B cell (primary cell): Measurements from ENCODE around the gene SSC5D. TPM values are rescaled to one million over a fixed set of nuclear protein-coding genes. Genes with fewer than 3 reads are reported as not detected.

ENCODE experiments used
- ATAC-seq: fragments of 200-7000 bp; cut with Tn5 transposase; one replicate; pipeline ENCODE4 v1.10.0; 2021; ENCODE audit warnings: low read depth, mild to moderate bottlenecking, moderate number of reproducible peaks, moderate library complexity
- CTCF ChIA-PET: fragments of 350-600 bp; sonication (Branson Sonifier 250); formaldehyde crosslinking; loops from one replicate; lab custom pipeline; 2021; ENCODE audit warnings: antibody characterized with exemption, inconsistent platforms; lab: Charles Lee
- POLR2A ChIA-PET: fragments of 350-600 bp; sonication (Branson Sonifier 250); formaldehyde crosslinking; loops from one replicate; lab custom pipeline; 2021; ENCODE audit warnings: antibody characterized with exemption; lab: Charles Lee
- DNase-seq: peaks from one replicate; pipeline ENCODE4 v3.0.0; 2013
- H2AFZ ChIP-seq: 2 replicates; pipeline ENCODE4 v1.6.1; 2012; ENCODE audit warnings: mild to moderate bottlenecking, low read depth, low read length; ENCODE audit not compliant: insufficient read depth, poor library complexity, severe bottlenecking
- H3K27ac ChIP-seq, 2 donors: 1 replicate in 1 of 2; 2 replicates in 1 of 2; pipeline ENCODE4 v1.5.1; 2012 to 2013; ENCODE audit warnings: low read length in 2 of 2, mild to moderate bottlenecking in 2 of 2, moderate library complexity in 1 of 2
- H3K27me3 ChIP-seq, 4 experiments: fragments of 200-600 bp in 1 of 4; sonication (generic) in 1 of 4; replicated peaks in 1 of 4; 1 replicate in 2 of 4; 2 replicates in 2 of 4; pipeline versions ENCODE4 v1.6.1 to v1.7.0; 2013 to 2016; ENCODE audit warnings: low read length in 3 of 4, mild to moderate bottlenecking in 2 of 4, mixed read lengths in 1 of 4, moderate library complexity in 1 of 4; ENCODE audit not compliant: insufficient read depth in 4 of 4, control insufficient read depth in 3 of 4; ENCODE audit errors: control extremely low read depth in 1 of 4
- H3K36me3 ChIP-seq, 2 experiments: replicated peaks in 1 of 2; 1 replicate in 1 of 2; 2 replicates in 1 of 2; pipeline versions ENCODE4 v1.6.1 to v1.7.1; 2013; ENCODE audit warnings: low read length in 1 of 2; ENCODE audit not compliant: insufficient read depth in 2 of 2, control insufficient read depth in 1 of 2; ENCODE audit errors: control extremely low read depth in 1 of 2, extremely low read depth in 1 of 2
- H3K4me1 ChIP-seq, 2 donors: fragments of 200-600 bp in 1 of 2; sonication (generic) in 1 of 2; 1 replicate in 1 of 2; 2 replicates in 1 of 2; pipeline versions ENCODE4 v1.5.1 to v1.6.1; 2013 to 2017; ENCODE audit warnings: low read length in 2 of 2; ENCODE audit not compliant: control insufficient read depth in 2 of 2, insufficient read depth in 2 of 2
- H3K4me2 ChIP-seq: replicated peaks from 2 replicates; pipeline ENCODE3; 2012; ENCODE audit warnings: mild to moderate bottlenecking, low read depth, low read length; ENCODE audit not compliant: poor library complexity, severe bottlenecking
- H3K4me3 ChIP-seq, 5 experiments: fragments of 200-600 bp in 1 of 5; sonication (generic) in 1 of 5; 1 replicate in 3 of 5; 2 replicates in 2 of 5; pipeline versions ENCODE4 v1.5.1 to v1.7.0; 2011 to 2016; ENCODE audit warnings: low read length in 4 of 5, mild to moderate bottlenecking in 4 of 5, low read depth in 2 of 5, control low read depth in 1 of 5, moderate library complexity in 1 of 5; ENCODE audit not compliant: insufficient read depth in 1 of 5; ENCODE audit errors: control extremely low read depth in 1 of 5, extremely low read depth in 1 of 5
- H3K79me2 ChIP-seq: fragments of 200-600 bp; sonication (generic); one replicate; pipeline ENCODE4 v1.6.0; 2016; ENCODE audit warnings: low read length; ENCODE audit not compliant: control insufficient read depth, insufficient read depth
- H3K9ac ChIP-seq: fragments of 200-600 bp; sonication (generic); 2 replicates; pipeline ENCODE4 v1.6.1; 2017; ENCODE audit warnings: mild to moderate bottlenecking, low read length, moderate library complexity
- H3K9me3 ChIP-seq, 3 donors: one replicate each; pipeline versions ENCODE4 v1.6.1 to v1.7.1; 2013; ENCODE audit warnings: low read length in 2 of 3; ENCODE audit not compliant: control insufficient read depth in 2 of 3, insufficient read depth in 1 of 3; ENCODE audit errors: control extremely low read depth in 1 of 3
- H4K20me1 ChIP-seq: 2 replicates; pipeline ENCODE4 v1.6.0; 2012; ENCODE audit warnings: mild to moderate bottlenecking, low read length; ENCODE audit not compliant: insufficient read depth, control insufficient read depth, poor library complexity, severe bottlenecking
- H3K27ac Mint-ChIP-seq: one replicate; pipeline ENCODE4 v1.8.0; 2021; ENCODE audit warnings: mixed read lengths
- H3K27me3 Mint-ChIP-seq: one replicate; pipeline ENCODE4 v1.8.0; 2021; ENCODE audit warnings: mixed read lengths
- H3K4me1 Mint-ChIP-seq: one replicate; pipeline ENCODE4 v1.8.0; 2021; ENCODE audit warnings: mixed read lengths
- H3K4me3 Mint-ChIP-seq: one replicate; pipeline ENCODE4 v1.8.0; 2021; ENCODE audit warnings: mixed read lengths
- H3K9me3 Mint-ChIP-seq: one replicate; pipeline ENCODE4 v1.8.0; 2022; ENCODE audit warnings: mixed read lengths; ENCODE audit not compliant: insufficient read depth
- EZH2 ChIP-seq: IDR thresholded peaks from 2 replicates; pipeline ENCODE4 v1.6.1; 2012; ENCODE audit warnings: borderline replicate concordance, low read depth, mild to moderate bottlenecking, moderate library complexity, low read length; ENCODE audit not compliant: insufficient read depth, poor library complexity, severe bottlenecking
- WGBS: methylation state at CpG from one replicate; pipeline ENCODE4 v1.1.5; 2013; ENCODE audit warnings: missing lambda C conversion rate; ENCODE audit not compliant: insufficient coverage; 5-methylcytosine and 5-hydroxymethylcytosine counted together
- intact Hi-C: fragments of 100-400 bp; cut with micrococcal nuclease; formaldehyde crosslinking; loops from one replicate; pipeline ENCODE4 v1.10.0; 2022
- polyA plus RNA-seq: library from polyadenylated mRNA; depleted of rRNA; stranded (reverse); fragments of >200 nt; gene quantifications from 2 replicates; pipeline ENCODE4 v1.2.3, GENCODE V29; 2012
- total RNA-seq, 2 donors: library from RNA; stranded (reverse); fragments of 120-200 nt in 1 of 2; gene quantifications; 1 replicate in 1 of 2; 2 replicates in 1 of 2; pipeline versions ENCODE4 v1.2.3 to v1.2.4, GENCODE V29; 2013 to 2022
- TF ChIP-seq, protein P1 (sequence below): fragments of 200-600 bp; IDR thresholded peaks from one replicate; pipeline ENCODE4 v1.8.0; 2022; ENCODE audit warnings: antibody characterized with exemption, mild to moderate bottlenecking

Gene SSC5D
- total and polyA plus RNA-seq, 2 donors (not counting 1 experiment from before 2014, with no cell fraction given) = 0.22 to 0.44 TPM

DNA sequence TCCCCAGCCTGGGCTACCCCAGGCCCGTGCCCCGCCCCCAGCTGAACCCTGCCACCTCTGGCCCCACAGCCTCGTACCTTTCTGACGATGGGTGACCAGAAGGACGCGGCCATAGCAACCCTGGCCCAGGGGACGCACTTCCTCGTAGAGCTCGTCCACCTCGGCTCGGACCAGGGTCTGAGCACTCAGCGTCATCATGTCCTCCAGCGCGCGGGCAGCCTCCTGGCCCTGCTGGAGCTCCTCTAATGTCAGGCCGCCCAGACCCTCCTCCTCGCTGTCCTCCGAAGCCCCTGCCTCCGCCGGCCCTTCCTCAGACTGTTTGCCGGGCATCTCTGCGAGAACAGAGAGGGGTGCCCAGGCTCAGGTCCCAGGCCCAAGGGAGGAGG, 47.7 kb downstream of the SSC5D start:
- Histone ChIP-seq H3K79me2 (no peaks in the 10 kb centered on the region), H3K4me1 (no peaks in the 10 kb centered on the region), H3K4me3 (no peak overlapping the region), H3K36me3 (no peaks in the 10 kb centered on the region), H3K4me2 (no peak overlapping the region), H4K20me1 (no peaks in the 10 kb centered on the region), H2AFZ (no peak overlapping the region), H3K27me3 (no peaks in the 10 kb centered on the region), H3K27ac (no peak overlapping the region), H3K9ac (no peak overlapping the region), H3K9me3 (no peaks in the 10 kb centered on the region)
- TF ChIP-seq, protein P1, sequence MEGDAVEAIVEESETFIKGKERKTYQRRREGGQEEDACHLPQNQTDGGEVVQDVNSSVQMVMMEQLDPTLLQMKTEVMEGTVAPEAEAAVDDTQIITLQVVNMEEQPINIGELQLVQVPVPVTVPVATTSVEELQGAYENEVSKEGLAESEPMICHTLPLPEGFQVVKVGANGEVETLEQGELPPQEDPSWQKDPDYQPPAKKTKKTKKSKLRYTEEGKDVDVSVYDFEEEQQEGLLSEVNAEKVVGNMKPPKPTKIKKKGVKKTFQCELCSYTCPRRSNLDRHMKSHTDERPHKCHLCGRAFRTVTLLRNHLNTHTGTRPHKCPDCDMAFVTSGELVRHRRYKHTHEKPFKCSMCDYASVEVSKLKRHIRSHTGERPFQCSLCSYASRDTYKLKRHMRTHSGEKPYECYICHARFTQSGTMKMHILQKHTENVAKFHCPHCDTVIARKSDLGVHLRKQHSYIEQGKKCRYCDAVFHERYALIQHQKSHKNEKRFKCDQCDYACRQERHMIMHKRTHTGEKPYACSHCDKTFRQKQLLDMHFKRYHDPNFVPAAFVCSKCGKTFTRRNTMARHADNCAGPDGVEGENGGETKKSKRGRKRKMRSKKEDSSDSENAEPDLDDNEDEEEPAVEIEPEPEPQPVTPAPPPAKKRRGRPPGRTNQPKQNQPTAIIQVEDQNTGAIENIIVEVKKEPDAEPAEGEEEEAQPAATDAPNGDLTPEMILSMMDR = no peak
- TF ChIP-seq EZH2 = no peak
- Mint-ChIP-seq H3K9me3 (no peaks in the 10 kb centered on the region), H3K4me3 (no peak overlapping the region), H3K27me3 (peaks cover 4% of the 10 kb centered on the region), H3K27ac (no peak overlapping the region), H3K4me1 (no peaks in the 10 kb centered on the region)
- DNase-seq (no peak), ATAC-seq (no peak)
- CTCF ChIA-PET = no interaction called here
- intact Hi-C loops = no loop called here
- whole genome bisulfite sequencing = 97% methylated on average over 22 of the region's 22 CpGs
- POLR2A ChIA-PET = no interaction called here

DNA sequence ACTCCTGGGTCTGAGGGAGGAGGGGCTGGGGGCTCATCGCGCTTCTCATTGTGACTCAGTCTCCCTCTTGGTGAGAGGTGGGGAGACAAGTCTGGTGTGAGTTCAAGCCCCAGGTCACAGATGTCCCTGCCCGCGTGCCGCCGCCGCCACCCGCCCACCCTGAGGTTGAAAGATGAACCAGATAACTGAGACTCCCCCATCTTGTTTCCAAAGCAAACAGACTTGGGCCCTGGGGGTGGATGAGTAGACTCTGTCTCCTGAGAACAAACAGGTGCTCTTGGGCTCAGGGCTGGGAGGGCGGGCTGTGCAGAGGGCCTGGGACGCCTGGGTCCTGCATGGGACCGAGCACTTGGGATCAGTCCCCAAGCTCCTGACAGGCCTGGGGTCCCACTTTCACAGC, 48.1 kb downstream of the SSC5D start:
- H3K9me3 Mint-ChIP-seq = no peaks in the 10 kb centered on the region
- Histone ChIP-seq H3K4me1 (no peaks in the 10 kb centered on the region), H3K36me3 (no peaks in the 10 kb centered on the region), H3K27ac (no peak overlapping the region), H3K9me3 (no peaks in the 10 kb centered on the region), H4K20me1 (no peaks in the 10 kb centered on the region), H3K79me2 (no peaks in the 10 kb centered on the region), H3K27me3 (no peaks in the 10 kb centered on the region), H2AFZ (no peak overlapping the region), H3K9ac (no peak overlapping the region), H3K4me3 (no peak overlapping the region), H3K4me2 (no peak overlapping the region)
- ATAC-seq (no peak), DNase-seq (no peak)
- ChIA-PET CTCF (no interaction called here), POLR2A (no interaction called here)
- H3K4me3 Mint-ChIP-seq = no peak overlapping the region
- no peak for TF ChIP-seq EZH2
- TF ChIP-seq, protein P1 = no peak
- WGBS = 94% methylated on average over 9 of the region's 11 CpGs
- no peak overlapping the region for H3K27ac Mint-ChIP-seq
- no peaks in the 10 kb centered on the region for H3K4me1 Mint-ChIP-seq
- H3K27me3 Mint-ChIP-seq = peaks cover 4% of the 10 kb centered on the region
- intact Hi-C loops = no loop called here
